Measurements from ENCODE around the gene HOXA9. TPM values are rescaled to one million over a fixed set of nuclear protein-coding genes. Genes with fewer than 3 reads are reported as not detected.

Gene HOXA9
- total and polyA plus RNA-seq, 2 of the 4 experiments (the other 2 are of a cell fraction): 0.18 to 0.32 TPM

- TF ChIP-seq CEBPB (IDR thresholded peaks at IDR 0.05; ENCODE audit: low read depth, low read length): no peak
Observed at GRCh38 chr7:27173956-27174873, 8.9 kb upstream of the HOXA9 start, which contains the start of gene HOXA10 (continued).

- ChIA-PET POLR2A (ENCODE audit: unreplicated experiment) (no interaction called here), CTCF (no interaction called here)
- no TSS peak for BruUV-seq (replicated peaks)
- ATAC-seq (ENCODE audit: low read depth) (peak; percentile 54), DNase-seq (no peak)
- no peaks in the 10 kb centered on the region for H3K9me1 ChIP-seq (ENCODE audit: insufficient read depth, low read length)
- H3K27me3 ChIP-seq (ENCODE audit: control insufficient read depth, insufficient read depth, low read length): peaks cover 90% of the 10 kb centered on the region
- peak overlapping the region; percentile 54 for H2AFZ ChIP-seq (replicated peaks; ENCODE audit: low read length, poor library complexity)
- H3K4me2 ChIP-seq (ENCODE audit: low read depth, low read length): peak overlapping the region; percentile 46
- H3K4me1 ChIP-seq (ENCODE audit: control insufficient read depth, insufficient read depth, low read length): no peaks in the 10 kb centered on the region
- peaks cover 19% of the 10 kb centered on the region; the same call in 1 of the 2 replicates for H4K20me1 ChIP-seq (ENCODE audit: insufficient read depth, low read length)
- H3K14ac ChIP-seq (replicated peaks; ENCODE audit: low read depth, low read length): no peak overlapping the region
- H4K8ac ChIP-seq (ENCODE audit: low read depth in 2 of 2, low read length in 2 of 2): no peak overlapping the region
- in situ Hi-C loops (cut with MboI; ENCODE audit: low sequenced_read_pairs): no loop called here
- H2AK5ac ChIP-seq (ENCODE audit: low read depth, low read length): no peak overlapping the region
- H3K23ac ChIP-seq (ENCODE audit: low read depth, low read length): no peak overlapping the region; the same call in 1 of the 2 replicates
- dilution Hi-C loops (cut with HindIII; ENCODE audit: low sequenced_read_pairs, unreplicated experiment): no loop called here
- H3K4me3 ChIP-seq (ENCODE audit: insufficient read depth, low read depth, low read length): peak overlapping the region; percentile 38
- intact Hi-C loops (cut with micrococcal nuclease): no loop called here
- no peak overlapping the region for H3K56ac ChIP-seq (ENCODE audit: extremely low read depth, insufficient read depth, low read length)
- H2BK5ac ChIP-seq (ENCODE audit: low read depth, low read length, poor library complexity, severe bottlenecking): no peak overlapping the region
- H3K27ac ChIP-seq (ENCODE audit: insufficient read depth, low read length): no peak overlapping the region
- no peaks in the 10 kb centered on the region for H3K36me3 ChIP-seq (ENCODE audit: control insufficient read depth, insufficient read depth, low read length)
- WGBS, 2 experiments (ENCODE audit: extremely low coverage in 2 of 2, insufficient read length in 1 of 2): 2% methylated on average over 54 of the region's 59 CpGs; no CpG with 5 or more reads in 1 of the 2 experiments
- no peaks in the 10 kb centered on the region for H3K79me1 ChIP-seq (ENCODE audit: low read depth in 1 of 2, low read length in 2 of 2)
- H3K9me3 ChIP-seq (ENCODE audit: control insufficient read depth, insufficient read depth, low read length): peaks cover 11% of the 10 kb centered on the region; the same call in 1 of the 2 replicates
- no peak overlapping the region for H3K18ac ChIP-seq (ENCODE audit: low read depth, low read length)
- H4K5ac ChIP-seq (ENCODE audit: low read depth, low read length): no peak overlapping the region
- no peak overlapping the region for H2BK15ac ChIP-seq (ENCODE audit: low read depth, low read length)
- H2AK9ac ChIP-seq (replicated peaks; ENCODE audit: low read depth, low read length, poor library complexity): no peak overlapping the region
- H3K9ac ChIP-seq (ENCODE audit: low read depth, low read length): no peak overlapping the region
- H4K91ac ChIP-seq (ENCODE audit: insufficient read depth, low read depth, low read length): no peak overlapping the region
- H2BK20ac ChIP-seq (ENCODE audit: low read depth, low read length): no peak overlapping the region
- H2BK120ac ChIP-seq (ENCODE audit: low read depth, low read length): no peak overlapping the region
- no peak overlapping the region for H3K4ac ChIP-seq (ENCODE audit: low read depth, low read length)
- TF ChIP-seq SMC3 (IDR thresholded peaks at IDR 0.05; ENCODE audit: low read depth, low read length): no peak
- no peak for TF ChIP-seq CEBPB (IDR thresholded peaks at IDR 0.05; ENCODE audit: low read depth, low read length)
- TF ChIP-seq MAFK (IDR thresholded peaks at IDR 0.05; ENCODE audit: low read depth, low read length): no peak
- no peak for TF ChIP-seq MAZ (IDR thresholded peaks at IDR 0.05; ENCODE audit: borderline replicate concordance, low read depth, low read length)
- no peak for TF ChIP-seq BHLHE40 (IDR thresholded peaks at IDR 0.05; ENCODE audit: low read depth, low read length)
- TF ChIP-seq CHD1 (IDR thresholded peaks at IDR 0.05; ENCODE audit: low read depth, low read length): no peak
- no peak for TF ChIP-seq POLR2A (IDR thresholded peaks at IDR 0.05; ENCODE audit: low read depth, low read length)
- no peak for TF ChIP-seq RAD21 (IDR thresholded peaks at IDR 0.05; ENCODE audit: low read length)
- no peak for TF ChIP-seq MXI1 (IDR thresholded peaks at IDR 0.05; ENCODE audit: borderline replicate concordance, low read depth, low read length)
- TF ChIP-seq RFX5 (IDR thresholded peaks at IDR 0.05; ENCODE audit: low read depth, low read length): no peak
- TF ChIP-seq USF2 (IDR thresholded peaks at IDR 0.05; ENCODE audit: low read depth, low read length): no peak
- no peak for TF ChIP-seq NFE2L2 (IDR thresholded peaks at IDR 0.05; ENCODE audit: low read depth, low read length)
- TF ChIP-seq, protein P1, sequence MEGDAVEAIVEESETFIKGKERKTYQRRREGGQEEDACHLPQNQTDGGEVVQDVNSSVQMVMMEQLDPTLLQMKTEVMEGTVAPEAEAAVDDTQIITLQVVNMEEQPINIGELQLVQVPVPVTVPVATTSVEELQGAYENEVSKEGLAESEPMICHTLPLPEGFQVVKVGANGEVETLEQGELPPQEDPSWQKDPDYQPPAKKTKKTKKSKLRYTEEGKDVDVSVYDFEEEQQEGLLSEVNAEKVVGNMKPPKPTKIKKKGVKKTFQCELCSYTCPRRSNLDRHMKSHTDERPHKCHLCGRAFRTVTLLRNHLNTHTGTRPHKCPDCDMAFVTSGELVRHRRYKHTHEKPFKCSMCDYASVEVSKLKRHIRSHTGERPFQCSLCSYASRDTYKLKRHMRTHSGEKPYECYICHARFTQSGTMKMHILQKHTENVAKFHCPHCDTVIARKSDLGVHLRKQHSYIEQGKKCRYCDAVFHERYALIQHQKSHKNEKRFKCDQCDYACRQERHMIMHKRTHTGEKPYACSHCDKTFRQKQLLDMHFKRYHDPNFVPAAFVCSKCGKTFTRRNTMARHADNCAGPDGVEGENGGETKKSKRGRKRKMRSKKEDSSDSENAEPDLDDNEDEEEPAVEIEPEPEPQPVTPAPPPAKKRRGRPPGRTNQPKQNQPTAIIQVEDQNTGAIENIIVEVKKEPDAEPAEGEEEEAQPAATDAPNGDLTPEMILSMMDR (conservative IDR thresholded peaks at IDR 0.05; ENCODE audit: low read depth, low read length): no peak
- no peak for TF ChIP-seq FOS (IDR thresholded peaks at IDR 0.05; ENCODE audit: low read depth, low read length)
Observed at GRCh38 chr7:27173511-27173955, 8.2 kb upstream of the HOXA9 start.

Data from IMR-90 (cell line).